Embryonic facial prominence (tissue), 1 donor: ENCODE data around the gene MAPK7.

Source experiments
- DNase-seq: peaks from one replicate; pipeline ENCODE4 v3.0.0-alpha.2; 2016; ENCODE audit errors: extremely low spot score

The MAPK7 gene

GRCh38 chr17:19401321-19402010 lies 23.2 kb downstream of the MAPK7 start:
- DNase-seq: no peak

DNA sequence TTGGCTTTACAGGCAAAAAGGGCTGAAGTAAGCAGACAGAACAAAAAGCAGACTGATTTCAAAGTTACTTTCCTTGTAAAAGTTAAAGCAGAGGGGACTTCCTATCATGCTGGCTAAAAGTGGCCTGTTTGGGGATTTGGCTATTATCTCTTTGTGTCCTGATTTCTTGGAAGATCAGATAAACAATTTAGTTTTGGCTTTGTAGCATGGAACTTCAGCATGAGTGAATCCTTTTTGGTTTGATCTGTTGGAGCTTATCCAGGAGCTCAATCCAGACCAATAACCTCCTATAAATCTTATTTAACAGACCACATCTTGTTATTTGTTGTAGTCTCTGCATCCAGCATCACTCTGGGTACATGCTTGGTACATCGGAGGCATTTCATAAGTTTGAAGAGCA lies 23.9 kb downstream of the MAPK7 start:
- DNase-seq: no peak

GRCh38 chr17:19403021-19403420 lies 24.7 kb downstream of the MAPK7 start:
- no peak for DNase-seq

DNA sequence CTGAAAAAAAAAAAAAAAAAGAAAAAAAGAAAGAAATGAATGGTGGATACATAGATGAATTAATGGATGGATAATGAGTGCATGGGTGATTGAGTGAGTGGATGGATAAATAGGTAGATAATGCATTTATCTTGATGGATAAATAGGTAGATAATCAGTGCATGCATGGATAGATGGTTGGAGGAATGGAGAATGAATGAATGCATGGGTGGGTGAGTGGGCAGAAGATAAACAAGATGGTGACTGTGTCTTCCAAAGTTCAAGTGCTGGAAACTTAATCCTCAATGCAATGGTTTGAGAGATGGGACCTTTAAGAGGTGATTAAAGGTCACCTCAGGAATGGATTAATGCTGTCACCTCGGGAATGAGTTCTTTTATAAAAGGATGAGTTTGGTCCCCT lies 26.0 kb downstream of the MAPK7 start:
- no peak for DNase-seq

DNA sequence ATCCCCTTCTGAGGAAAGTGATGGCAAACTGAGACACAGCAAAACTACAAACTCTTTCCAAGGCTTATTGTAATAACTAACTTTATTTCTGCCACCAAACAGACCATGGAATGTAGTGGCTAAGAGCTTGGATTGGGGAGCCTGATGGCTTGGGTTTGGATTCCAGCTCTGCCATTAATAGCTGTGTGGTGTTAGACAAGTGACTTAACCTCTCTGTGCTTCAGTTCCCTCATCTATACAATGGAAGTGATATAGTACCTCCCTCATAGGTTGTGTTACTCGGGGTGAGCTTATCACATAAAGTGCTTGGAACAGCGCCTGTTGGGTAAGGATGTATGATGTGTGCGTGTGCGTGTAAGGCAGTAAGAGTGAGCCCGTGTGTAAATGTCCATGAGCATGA lies 26.8 kb downstream of the MAPK7 start:
- no peak for DNase-seq

DNA sequence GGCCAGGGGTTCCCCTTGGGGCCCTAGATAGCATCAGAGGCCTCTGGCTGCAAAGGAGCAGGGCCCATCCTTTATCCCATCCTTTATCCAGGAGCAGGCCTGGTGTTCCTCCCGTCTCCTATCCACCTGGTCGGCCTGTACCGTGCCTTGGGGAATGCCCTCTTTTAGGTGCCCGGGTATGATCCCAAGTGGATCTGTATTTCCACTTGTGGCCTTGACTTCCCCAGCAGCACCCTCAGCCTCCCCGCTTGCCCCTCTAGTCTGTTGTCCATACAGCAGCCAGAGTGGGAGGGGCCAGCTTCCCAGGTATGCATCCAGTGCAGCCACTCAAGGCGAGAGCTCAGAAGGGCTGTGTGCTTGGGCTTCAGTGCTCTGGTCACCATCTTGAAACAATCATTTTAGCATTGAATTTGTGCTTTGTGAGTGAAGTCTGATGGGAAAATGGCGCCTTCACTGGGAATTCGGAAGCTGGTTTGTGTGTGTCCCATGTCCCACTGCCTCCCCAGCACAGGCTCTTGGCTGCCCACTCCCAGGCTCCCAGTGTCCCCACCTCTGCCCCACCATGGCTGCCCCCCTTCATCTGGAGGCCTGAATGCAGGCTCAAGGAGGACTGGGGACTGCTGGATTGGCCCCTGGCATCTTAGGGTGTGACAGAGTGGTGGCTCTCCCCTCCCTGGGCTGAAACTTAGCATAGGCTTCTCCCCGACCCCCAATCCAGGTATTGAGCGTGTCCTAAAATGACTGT lies 29.5 kb downstream of the MAPK7 start:
- DNase-seq: no peak

GRCh38 chr17:19408346-19408710 lies 30.0 kb downstream of the MAPK7 start:
- no peak for DNase-seq

- no peak for DNase-seq
Measured at GRCh38 chr17:19409066-19409465, 30.8 kb downstream of the MAPK7 start.

GRCh38 chr17:19409509-19409908 lies 31.2 kb downstream of the MAPK7 start:
- DNase-seq: no peak

- DNase-seq: no peak
Measured at GRCh38 chr17:19410091-19410490, 31.8 kb downstream of the MAPK7 start.

GRCh38 chr17:19410875-19411620 lies 32.8 kb downstream of the MAPK7 start, which contains the start of gene RNF112:
TSS of gene RNF112 (plus strand) at chr17:19411232. CDS start at chr17:19411409, 177 bp downstream.
- no peak for DNase-seq

- DNase-seq: no peak
Measured at GRCh38 chr17:19411631-19412030, 33.3 kb downstream of the MAPK7 start.

DNA sequence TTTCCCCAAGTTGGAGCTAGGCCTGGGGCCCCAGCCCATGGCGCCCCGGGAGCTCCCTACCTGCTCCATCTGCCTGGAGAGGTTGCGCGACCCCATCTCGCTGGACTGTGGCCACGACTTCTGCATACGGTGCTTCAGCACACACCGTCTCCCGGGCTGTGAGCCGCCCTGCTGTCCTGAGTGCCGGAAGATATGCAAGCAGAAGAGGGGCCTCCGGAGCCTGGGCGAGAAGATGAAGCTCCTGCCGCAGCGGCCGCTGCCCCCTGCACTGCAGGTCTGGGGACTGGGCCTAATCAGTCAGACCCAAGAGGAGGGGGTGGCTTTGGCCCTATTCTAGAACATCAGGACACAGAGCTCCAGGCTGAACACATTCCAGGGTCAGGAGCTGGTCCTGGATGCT lies 34.2 kb downstream of the MAPK7 start:
- no peak for DNase-seq

- no peak for DNase-seq
Measured at GRCh38 chr17:19412984-19413383, 34.7 kb downstream of the MAPK7 start.

DNA sequence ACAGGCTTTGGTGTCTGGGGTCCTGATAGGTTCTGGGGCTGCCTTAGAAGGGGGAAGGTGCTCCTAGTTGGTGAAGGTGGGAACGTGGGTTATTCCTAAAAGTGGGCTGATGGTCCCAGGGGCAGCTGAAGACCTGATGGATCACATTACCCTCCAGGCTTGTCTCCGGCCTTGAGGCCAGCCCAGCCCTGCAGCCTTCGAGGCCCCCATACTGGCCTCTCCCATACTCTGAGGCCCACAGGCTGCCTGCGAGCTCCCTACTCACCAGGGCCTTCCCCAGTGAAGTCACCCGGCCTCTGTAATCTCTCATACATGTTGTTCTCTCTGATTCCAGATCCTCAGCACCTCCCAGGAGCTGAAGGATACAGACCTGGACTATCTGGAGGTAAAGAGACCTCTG lies 35.5 kb downstream of the MAPK7 start:
- no peak for DNase-seq

- no peak for DNase-seq
Measured at GRCh38 chr17:19414396-19415280, 36.3 kb downstream of the MAPK7 start.

DNA sequence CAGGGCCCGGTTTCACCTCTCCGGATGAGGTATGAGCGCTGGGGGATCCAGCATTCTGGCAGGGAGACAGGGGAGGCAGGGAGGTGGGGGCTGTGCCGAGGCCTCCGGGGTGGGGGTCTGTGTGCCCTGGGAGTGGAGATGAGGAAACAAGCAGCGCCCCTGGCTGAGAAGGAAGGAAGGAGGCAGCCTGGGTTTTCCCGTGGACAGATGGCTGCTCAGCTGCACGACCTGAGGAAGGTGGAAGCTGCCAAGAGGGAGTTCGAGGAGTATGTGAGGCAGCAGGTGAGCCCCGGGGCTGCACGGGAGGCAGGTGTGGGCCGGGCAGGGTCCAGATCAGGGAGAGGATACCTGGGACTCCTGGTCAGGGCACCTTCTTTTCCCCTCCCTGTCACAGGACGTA lies 37.0 kb downstream of the MAPK7 start:
- DNase-seq: no peak

- DNase-seq: no peak
Measured at GRCh38 chr17:19415806-19416775, 37.8 kb downstream of the MAPK7 start.

DNA sequence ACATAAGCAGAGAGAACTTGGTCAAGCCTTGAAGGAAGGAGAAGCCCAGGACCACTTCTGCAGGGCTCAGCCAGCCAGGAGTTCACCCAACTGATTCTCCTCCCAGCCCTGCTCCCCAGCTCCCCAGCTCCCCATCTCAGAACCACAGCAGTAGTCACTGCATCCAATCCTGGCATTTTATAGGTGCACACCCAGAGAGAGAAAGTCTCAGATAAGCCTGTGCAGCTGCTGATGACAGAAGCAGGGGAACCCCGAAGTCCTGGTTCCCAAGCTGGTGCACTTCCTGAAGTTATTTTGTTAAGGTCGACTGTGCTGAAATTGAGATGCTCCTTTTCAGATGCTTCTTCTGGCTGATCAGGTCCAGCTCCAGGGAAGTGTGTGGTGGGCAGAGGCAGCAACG lies 39.3 kb downstream of the MAPK7 start:
- no peak for DNase-seq

- no peak for DNase-seq
Measured at GRCh38 chr17:19418251-19418992, 40.1 kb downstream of the MAPK7 start.
